NCI-H510A (cell line): ENCODE results near the gene PRKAR1B.

Source experiments
- DNase-seq: peaks from one replicate; lab custom pipeline; 2025; lab: John Stamatoyannopoulos, UW

PRKAR1B gene

DNA sequence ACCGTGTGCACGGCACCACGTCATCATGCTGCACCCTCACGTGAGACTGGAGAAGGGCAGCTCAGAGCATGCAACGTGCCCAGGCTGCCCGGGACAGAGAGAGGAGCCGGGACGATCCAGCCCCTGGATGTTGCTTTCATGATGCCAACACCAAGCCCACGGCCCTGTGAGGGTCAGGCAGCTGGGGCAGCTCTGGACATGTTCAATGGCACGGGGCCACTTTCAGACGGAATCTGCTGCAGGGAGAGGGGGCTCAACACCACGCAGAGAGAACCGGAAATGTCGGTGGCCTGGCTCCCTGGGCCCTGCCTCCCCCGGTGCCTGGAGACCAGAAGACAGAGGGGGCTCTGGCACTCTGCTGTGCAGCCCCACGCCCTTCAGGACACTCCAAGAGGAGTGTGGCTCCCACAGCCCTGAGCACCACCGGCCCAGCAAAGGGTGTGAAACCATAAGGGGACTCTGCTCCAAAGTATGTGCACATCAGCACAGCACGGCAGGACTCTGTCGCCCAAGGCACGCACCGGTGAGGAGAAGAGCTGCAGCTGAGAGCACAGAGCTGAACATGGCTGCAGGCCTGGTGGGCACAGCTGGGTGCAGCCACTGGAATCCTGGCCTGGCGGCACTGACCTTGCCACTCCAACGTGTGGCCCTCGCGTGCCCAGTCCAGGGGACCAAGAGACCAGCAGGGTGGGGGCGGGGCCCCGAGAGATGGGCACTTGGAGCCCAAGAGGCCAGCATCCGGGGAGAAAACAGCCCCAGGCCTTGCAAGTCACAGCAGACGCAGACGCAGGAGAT is 137.1 kb downstream of the PRKAR1B start:
- no peak for DNase-seq

DNA sequence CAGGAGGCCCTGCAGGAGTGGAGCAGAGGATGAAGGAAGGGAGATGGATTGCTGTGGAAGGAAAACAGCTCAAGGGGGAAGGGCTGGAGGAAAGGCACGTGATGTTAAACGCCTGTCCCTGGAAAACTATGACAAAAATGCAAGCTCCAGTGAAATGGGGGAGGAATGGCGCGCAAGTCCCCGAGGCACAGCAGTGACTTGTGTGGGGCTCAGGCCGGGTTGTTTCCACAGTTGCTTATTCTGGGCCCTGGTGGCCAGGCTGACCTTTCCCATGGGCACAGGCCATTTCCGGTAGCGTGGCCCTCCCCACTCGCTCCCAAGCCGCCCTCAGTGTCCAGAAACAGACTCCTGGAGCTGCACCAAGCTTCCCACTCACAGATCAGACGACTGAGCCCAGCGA is 139.3 kb downstream of the PRKAR1B start:
- no peak for DNase-seq

DNA sequence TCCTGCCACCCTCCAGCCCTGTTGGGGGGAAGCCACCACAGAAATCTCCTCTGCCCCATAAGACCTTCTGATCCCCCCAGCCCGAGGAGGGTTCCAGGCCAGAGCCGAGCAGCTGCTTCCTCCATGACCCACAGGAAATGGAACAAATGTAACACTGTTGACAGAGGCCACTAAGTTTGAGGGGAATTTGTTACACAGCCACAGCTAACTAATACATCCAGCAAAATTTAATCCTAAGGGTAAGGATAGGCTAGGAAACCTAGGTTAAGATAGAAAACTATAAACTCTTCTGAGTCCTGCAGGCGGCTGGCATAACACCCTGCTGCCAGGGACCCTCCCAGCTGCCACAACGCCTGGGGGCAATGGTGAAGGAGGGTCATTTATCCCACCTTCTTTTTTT is 140.6 kb downstream of the PRKAR1B start:
- no peak for DNase-seq

DNA sequence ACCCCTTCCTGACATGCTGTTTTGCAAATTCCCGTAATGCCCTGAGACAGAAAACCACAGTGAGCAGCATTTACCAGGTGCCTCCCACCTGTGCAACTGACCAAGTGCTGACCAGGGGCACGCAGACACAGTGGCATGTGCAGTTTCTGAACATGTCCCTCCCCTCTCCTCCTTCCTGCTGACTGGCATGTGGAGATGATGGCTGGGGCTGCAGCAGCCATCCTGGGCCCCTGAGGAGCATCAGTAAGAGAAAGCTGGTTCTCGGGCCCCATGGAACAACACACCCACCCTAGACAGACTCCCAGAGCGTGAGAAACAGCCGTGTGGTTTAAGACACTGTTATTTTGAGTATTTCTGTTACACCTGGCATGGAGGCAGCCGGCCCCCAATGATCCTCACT is 141.2 kb downstream of the PRKAR1B start:
- no peak for DNase-seq

DNA sequence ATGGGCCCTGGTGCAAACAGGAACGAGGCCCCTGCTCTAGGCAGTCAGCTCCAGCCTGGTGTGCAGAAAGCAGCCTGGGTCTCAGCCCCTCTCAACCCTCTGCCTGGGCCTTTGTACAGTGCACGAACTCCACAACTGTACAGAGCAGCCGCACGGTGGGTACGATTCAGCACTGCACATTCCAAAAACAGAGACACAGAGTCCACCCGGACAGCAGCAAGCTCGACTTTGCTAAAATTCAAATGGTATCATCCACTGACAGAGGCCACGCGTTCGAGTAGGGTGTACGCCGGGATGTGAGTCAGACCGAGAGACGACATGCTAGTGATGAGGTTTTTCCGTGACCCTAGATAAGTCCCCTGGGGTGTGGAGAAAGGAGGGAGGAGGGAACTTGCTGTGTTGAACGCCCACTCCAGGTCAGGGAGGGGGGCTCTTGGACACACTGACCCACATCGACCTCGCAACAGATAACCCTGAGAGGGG is 141.8 kb downstream of the PRKAR1B start:
- no peak for DNase-seq

DNA sequence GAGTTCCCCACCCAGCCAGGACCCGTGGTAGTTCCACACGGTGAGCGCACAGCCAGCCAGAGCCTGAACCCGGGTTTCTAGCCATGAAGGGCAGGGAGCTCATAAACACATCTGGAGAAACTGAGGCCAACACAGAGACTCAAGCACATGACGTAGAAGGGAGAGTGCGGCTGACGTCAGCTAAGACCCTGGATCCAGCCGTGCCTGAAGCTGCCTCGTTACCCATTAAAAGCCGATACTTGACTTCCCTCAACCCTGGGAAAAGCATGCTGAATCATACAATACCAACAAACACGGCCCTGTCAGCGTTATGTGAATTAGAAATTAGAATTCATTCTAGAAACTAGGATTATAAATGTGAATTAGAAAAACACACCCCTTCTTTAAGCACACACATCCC is 142.3 kb downstream of the PRKAR1B start:
- DNase-seq = no peak

DNA sequence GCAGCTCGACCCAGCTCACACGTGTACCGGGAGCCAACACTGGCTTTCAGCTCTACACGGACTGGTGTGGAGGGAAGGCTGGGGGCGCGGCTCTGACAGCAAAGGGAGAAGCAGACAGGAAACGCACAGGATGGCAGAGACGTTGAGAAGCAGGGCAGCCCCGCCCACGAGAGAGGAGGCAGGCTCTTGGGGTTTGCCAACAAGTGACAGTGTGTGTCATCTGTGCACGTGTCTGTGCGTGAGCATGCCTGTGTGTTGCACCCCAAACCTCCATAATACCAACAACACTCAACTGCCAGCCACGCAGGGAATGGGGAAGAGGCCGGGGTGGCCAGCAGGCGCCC is 143.0 kb downstream of the PRKAR1B start:
- DNase-seq = no peak

DNA sequence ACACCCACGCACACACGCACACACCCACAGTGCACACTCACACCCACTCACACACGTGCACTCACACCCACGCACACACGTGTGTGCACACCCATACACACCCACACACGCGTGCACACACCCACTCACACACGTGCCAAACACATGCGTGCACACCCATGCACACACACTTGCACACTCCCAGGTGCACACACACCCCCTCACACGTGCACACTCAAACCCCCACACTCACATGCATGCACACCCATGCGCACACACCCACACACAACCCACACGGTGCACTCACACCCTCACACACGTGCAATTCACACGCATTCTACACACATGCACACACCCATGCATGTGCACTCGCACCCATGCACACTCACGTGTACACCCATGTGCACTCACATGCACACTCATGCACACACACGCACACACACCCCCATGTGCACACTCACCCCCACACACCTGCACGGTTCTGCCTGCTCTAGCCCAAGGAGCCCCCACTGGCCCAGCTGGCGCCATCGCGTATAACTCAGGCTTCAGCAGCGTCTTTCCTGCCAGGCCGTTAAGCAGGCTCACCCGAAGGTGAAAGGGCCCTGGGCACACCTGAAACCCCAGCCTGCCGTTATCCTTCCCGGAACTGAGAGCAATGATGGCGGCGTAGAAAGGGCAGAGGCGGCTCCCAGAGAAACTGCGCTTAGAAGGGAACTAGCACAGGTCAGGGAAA is 143.5 kb downstream of the PRKAR1B start:
- DNase-seq = no peak

DNA sequence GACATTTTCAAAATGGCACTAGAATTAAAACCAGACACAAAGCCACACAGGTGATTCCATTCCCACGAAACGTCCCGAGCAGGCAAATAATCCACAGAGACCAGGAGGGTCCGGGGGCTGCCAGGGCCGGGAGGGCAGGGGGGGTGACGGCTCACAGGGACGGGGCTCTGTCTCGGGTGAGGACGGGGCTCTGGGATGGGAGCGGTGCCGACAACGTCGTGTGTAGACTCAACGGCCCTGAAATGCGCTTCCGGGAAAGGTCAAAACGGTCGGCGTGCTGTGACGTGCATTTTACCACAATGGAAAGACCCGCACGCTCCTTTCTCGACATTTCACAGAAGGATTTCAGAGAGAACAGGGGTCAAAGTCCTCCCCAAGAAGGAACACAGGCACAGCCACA is 144.2 kb downstream of the PRKAR1B start:
- no peak for DNase-seq

DNA sequence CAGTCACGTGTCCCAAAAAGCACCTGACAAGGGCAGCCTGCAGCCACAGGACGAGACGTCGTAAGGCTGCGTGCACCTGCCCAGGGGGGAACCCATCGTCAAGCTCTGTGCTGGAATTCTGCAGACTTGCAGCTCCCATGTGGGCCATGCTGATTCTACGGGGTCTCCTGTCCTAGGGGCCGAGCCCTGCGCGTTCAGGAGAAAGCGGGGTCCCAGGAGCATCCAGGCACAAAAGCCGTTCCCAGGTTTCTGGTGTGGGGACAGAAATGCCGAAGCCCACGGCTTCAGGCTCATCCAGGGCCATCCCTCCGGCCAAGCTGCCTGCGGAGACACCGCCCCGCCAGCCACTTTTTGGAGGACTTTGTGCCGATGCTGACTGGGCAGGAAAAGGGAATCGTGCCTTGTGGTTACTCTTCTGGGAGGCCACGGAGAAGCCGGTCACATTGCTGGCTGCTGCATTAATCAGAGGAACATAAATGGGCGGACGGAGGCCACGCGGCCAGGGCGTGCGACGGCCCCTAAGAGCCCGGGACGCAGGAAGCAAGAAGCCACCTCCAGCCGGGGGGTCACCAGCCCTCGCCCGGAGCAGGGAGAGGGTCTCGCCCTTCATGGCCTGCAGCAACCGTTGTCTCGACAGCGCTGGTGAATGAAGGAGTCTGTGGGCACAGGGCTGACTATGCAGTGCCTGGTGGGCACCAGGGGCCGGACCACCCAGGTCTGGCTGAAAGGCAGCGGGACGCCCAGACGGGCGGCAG is 144.8 kb downstream of the PRKAR1B start:
- DNase-seq = no peak

DNA sequence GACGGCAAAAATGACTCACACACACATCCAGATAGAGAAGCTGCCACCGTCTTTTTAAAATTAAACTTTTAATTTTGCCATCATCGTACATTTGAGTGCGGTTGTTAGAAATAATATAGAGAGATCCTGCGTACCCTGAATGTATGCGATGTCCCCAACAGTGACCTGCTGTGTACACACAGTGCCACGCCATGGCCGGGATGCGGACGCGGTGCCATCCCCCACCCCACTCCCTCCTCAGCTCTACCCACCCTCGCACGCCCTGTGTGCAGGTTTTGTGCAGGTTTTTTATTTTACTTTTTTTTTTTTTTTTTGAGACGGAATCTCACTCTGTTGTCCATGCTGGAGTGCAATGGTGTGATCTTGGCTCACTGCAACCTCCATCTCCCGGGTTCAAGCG is 148.7 kb downstream of the PRKAR1B start:
- no peak for DNase-seq

DNA sequence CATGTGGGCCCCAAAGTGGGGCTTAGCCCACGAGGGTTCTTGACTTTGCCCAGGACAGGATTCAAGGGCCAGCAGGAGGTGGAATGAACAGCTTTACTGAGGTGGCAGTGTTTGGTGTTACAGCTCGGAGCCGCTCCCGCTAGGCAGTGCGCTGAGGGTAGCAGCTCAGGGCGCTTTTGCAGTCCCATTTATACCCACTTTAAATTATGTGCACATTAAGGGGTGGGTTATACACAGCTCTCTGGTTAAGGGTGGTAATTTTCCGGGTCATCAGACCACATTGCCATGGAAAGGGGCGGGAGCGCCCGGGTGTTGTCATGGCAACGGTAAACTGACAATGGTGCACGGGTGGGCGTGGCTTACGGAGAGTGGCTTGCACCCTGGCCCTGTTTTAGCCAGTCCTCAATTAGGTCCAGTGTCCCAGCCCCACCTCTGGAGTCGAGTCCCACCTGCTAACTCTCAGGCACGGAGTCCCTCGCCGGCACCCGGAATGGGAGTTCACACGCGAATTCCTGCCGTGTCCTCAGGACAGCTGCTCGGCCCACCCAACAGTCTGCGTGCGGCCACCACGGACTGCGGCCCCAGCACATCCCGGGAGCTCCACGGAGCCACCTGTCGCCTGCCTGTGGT is 149.2 kb downstream of the PRKAR1B start:
- DNase-seq = no peak

DNA sequence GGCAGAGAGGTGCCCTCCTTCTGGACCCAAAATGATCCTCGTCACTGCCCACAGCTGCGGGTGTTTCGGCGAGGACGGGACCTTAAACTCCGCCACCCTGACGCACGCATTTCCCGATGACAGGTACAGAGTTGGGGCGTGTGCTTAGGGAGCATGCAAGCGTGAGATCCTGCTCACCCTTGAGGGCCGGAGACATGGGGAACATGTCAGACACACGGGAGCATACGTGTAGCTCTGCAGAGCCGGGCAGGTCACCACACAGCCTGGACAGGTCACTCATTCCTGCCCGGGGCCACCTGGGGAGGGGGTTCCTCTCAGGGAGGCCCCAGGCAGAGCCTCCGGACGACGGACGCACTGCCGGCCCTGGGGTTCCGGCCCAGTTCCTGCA is 149.8 kb downstream of the PRKAR1B start:
- no peak for DNase-seq

DNA sequence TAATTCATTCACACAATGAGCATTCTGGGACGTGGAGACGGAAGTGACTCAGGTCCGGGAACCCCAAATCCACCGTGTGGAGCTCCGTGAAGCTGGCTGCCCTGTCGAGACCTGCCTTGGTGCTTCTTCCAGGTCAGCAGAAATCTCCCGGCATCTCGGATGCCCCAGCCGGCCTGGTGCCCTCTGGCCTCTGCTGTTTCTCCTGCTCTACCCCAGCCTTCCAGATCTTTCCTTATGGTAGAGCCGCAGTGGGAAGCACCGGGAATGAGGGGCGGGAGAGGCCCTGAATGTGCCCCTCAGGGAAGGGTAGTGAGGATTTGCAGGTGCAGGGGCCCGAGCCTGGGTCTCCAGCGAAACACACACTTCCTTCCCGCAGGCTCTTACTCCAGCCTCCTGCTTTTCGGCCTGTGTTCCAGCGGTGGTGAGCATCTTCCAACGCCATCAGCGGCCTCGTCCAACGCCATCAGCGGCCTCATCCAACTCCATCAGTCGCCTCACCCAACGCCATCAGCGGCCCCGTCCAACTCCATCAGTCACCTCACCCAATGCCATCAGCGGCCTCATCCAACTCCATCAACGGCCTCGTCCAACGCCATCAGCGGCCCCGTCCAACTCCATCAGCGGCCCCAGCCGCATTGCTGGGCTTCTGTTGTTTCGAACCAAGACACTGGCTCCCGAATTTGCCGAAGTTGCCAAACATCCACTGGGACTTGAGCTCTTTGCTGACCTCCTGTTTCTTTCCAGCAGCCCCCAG is 150.4 kb downstream of the PRKAR1B start:
- no peak for DNase-seq

DNA sequence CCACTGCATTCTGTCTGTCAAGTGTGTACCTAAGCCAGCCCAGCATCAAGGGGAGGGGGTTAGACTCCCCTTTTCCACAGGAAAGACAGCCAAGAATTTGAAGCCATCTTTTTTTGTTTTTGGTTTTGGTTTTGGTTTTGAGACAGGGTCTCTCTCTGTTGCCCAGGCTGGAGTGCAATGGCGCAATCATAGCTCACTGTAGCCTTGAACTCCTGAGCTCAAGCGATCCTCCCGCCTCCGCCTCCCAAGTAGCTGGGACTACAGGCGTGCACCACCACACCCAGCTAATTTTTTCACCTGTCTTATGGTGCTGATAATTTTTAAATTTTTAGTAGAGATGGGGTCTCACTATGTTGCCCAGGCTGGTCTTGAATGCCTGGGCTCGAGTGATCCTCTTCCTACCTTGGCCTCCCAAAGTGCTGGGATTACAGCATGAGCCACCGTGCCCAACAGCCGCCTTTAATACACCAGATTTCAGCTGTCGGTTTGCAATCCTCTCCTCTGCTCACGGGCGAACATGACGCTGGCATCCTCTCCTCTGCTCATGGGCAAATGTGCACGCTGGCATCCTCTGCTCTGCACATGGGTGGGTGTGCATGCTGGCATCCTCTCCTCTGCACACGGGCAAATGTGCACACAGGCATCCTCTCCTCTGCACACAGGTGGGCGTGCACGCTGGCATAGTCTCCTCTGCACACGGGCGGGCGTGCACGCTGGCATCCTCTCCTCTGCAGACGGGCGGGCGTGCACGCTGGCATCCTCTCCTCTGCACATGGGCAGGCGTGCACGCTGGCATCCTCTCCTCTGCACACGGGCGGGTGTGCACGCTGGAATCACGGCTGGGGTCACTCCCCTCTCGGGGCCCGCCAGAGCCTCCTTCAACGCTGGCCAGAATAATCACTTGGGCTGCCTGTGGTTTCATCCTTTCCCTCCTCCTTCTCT is 151.4 kb downstream of the PRKAR1B start:
- DNase-seq = no peak

DNA sequence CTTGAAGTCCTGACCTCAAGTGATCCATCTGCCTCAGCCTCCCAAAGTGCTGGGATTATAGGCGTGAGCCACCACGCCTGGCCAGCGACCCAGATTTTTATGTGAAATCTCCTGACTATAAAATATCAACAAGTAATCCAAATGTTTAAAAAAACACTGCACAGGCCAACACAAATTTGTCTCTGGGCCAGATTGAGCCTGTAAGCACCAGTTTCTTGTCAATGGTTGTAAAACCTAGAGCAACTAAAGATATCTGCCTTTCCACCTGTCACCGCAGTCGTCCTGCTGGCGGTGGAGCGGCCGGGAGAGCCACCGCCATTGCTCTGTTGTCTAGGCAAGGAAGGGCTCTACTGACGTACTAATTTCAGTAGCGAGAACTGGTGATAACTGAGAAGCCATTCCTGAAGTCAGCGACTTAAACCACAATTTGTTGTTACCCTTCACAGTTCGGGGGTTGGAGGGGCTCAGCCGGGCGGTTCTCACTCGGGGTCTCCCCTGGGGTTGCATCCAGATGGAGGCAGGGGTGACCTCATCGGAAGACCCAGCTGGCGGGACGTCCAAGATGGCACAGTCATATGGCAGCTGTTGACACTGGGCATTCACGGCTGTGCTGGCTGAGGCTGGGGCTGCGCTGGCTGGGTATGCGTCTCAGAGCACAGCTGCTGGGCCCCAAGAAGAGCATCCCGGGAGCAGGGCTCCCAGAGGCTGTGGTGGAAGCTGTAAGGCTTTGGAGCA is 152.3 kb downstream of the PRKAR1B start:
- no peak for DNase-seq

DNA sequence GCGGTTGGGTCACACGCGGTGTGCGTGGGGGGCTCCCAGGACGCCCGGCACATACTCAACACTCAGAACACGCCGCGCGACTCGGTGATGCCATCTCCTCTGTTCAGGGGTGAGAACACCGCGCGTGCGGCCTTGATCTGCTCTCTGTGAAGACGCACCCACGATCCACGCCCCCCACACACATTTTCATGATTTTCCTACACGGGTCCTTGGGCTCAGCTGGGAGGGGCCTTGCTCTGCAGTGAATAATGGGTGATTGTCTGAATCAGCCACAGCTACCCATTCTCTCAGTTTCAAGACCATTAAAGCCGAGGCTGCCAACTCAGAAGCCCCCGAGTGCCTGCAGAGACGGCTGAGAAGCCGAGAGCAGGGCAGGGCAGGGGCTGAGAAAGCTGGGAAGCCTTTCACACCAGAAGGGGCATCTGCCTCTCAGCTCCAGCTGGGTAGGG is 153.1 kb downstream of the PRKAR1B start:
- DNase-seq = no peak

DNA sequence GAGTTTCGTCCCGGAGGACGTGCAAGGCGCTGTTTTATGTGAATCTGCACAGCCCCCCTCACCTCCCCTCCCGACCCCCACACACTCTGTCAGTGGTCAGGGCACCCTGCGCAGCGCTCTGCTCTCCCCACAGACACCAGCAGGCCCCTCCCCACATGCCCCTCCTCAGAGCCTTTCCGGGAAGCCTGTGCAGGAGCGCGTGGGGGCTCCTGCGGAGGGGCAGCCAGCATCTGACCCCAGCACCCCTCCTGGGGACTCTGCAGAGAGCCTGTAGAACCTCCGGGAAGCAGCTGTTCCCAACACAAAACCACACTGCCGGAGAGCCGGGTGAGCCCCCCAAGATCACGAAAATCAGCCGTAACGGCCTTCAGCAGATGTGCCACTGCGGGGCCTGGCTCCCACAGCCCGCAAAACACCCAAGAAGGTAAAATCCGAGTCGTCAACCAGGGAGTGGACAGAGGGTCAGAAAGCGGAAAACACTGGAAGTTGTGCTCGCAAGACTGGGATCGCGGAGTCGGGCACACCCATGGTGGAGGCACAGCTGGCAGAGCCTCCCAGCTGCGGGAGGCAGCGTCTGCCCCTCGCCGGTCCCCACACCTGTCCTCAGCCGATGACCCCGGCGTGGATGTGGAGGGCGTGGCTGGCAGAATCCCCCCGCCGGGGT is 153.7 kb downstream of the PRKAR1B start:
- no peak for DNase-seq
